ENCODE results near the gene RBM43.
"Not testable (repeated sequence)": the region's sequence is repeated elsewhere in the genome, so short reads cannot be mapped to it uniquely, and the experiment has no call there.

Gene RBM43

GRCh38 chr2:151261231-151261976 is at the start of gene RBM43:
TSS of gene RBM43 (minus strand) at chr2:151261863. CDS start at chr2:151261727, 136 bp downstream.
- peak; percentile 92 for DNase-seq

DNA sequence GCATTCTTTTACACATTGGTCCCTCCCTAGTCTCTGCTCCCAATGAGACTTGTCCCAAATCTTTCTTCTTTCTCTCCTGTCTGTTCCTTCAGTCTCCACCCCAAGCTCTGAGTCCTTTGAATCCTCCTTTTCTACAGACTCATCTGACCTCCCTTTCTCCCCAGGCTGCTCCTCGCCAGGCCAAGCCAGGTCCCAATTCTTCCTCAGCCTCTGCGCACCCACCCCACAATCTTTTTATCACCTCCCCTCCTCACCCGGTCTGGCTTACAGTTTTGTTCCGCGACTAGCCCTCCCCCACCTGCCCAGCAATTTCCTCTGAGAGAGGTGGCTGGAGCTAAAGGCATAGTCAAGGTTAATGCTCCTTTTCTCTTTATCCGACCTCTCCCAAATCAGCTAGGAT is 48.6 kb upstream of the RBM43 start:
- DNase-seq, result not testable (repeated sequence)

DNA sequence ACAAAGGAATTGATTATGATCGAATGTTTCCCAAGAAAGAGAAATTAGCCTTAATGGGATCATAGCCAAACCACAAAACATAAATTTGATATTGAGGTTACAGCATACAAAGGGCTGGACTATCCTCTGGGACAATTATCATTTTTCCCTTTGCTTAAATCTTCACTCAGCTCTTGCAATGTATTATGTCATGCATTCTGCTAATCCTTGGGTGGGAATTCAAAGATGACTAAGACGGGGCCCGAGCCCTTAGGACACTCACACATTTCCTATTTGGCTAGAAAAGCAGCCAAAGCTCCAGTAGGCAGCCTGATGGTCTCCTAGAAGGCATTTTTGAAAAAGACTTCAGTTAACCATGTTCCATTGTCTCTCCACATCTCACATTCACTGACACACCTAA is 45.0 kb upstream of the RBM43 start:
- DNase-seq, result no peak

DNA sequence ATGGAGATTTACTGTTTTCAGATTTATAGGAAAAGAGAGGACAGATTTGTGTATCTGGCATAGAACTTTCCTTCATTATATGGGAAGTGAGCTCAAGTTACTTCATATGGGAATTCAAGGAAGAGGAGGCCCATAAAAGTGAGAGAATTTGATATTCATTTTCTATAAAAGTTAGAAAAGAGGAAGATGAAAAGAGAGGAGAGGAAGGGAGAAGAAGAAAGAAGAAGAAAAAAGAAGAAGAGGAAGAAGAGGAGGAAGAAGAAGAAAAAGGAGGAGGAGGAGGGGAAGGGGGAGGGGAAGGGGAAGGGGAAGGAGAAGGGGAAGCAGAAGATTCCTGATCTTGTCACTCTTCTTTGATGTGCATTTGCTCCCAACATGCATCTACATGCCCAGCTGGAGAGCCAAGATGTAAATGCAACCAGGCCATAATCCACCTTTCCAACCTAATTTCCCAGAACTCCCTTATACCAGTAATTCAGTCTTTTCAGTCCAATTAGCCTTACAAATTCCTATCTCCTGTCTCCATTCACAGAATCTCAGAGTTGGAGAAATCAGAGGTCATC is 43.5 kb upstream of the RBM43 start:
- no peak for DNase-seq

DNA sequence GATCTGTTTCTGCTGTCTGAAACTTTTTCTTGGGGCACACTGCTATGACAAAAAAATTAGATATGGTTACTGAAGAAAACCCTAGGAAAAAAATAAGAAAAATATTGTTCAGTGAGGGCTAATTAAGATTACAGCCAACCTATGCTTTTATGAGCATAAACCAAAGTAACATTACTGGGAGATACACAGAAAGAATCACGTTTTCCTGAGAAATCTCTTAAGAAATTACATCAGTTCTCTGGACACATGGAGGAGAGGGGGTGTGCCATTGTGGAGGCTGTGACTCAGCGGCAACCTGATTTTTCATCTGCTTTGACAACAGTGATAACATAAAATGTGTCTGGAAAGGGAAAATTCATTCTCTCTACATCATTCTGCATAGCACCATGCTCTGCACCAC is 41.2 kb upstream of the RBM43 start:
- no peak for DNase-seq

DNA sequence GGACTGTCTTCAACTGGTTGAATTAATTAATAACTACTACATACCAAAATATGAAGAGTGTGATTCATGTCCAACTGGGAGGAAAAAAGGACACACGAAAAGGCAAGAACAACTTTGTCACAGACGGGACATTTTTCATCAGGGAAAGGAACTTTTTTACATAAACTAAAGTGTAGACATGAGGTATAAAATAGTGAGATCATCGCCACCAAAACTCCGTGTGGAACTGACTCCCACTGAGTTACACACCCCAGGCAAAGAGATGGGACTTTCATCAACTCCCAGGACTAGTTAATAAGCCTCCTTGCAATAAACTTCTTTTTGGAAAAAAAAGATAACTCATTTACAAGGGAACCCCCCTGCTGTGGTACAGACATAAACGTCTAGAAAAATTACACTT is 40.7 kb upstream of the RBM43 start:
- DNase-seq, result no peak

DNA sequence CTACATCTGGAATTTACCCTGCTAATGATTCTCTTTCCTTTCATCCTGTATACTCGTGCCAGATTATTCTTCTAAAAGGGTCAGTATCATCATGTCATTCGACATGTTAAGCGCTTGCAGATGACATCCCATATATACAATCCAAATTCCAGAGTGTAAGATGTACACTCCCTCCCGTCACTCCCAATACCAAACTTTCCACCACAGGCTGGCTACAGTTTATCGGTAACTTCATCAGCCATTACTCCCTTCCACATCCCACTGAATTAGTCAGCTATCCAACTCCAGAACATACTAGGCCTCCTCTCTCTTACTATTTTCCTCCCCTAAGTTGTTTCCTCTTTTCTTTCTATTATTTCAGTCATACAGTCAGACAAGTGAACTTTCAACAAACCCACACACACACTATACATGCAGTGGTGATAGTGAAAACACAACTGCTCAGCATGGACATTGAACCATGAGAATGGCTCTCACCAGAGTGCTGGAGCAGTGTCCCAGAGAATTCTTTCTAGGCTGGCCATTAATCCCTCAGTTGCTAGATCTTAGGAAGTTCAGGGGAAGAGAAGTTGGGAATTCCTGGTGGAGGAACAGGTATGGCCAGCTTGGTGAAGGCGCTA is 38.4 kb upstream of the RBM43 start:
- no peak for DNase-seq

- DNase-seq, result no peak
Observed at GRCh38 chr2:151297882-151298281, 36.2 kb upstream of the RBM43 start.

GRCh38 chr2:151295926-151296325 is 34.3 kb upstream of the RBM43 start:
- not testable (repeated sequence) for DNase-seq

DNA sequence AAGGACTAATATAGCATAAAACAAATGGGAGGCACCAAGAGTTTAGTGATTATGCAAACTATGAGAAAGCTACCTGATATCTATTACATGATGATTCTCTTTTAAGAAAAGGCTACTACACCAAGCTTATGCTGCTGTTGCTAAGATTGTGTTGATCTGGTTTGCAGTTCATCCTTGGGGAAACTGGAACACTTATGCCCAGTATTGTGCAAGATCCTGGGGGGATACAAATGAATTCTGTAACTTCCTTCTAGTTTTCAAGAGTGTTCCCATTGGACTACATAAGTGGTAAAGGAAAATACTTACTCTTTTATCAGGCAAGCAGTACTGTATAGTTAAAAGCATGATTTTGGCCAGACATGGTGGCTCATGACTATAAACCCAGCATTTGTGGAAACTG is 30.9 kb upstream of the RBM43 start:
- no peak for DNase-seq

- no peak for DNase-seq
Observed at GRCh38 chr2:151292141-151292540, 30.5 kb upstream of the RBM43 start.

- DNase-seq, result no peak
Observed at GRCh38 chr2:151291224-151291623, 29.6 kb upstream of the RBM43 start.

GRCh38 chr2:151289972-151290866 is 28.6 kb upstream of the RBM43 start:
- peak; percentile 36 for DNase-seq

DNA sequence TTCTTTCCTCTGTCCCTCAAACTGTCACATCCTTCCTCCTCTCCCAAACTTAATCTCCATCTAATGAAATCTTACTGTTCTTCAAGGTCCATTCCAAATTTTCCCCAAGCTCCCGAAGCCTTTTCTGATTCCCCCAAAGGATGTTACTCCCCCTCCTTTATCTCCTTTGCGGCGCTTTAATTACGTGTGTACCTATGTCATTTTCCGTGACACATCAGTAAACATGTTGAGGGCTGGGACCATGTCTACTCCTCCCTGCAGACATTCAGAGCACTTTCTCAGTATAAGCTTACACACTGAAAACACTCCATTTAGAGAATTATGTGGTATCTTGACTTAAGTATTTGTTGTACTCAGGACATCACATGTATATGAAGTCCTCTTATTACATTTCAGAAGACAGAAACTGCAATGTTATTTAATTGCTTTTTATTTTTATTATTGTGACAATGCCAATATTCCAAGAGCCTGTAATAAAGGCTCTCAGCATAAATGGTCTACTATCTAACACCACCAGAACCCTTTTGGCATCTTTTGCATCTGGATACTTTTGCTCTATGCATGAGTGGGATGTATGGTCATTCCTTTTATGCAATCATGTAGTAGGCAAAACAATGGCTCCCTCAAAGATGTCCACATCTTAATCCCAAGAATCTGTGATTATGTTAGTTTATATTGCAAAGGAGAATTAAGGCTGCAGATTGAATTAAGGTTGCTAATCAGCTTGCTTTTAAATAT is 26.0 kb upstream of the RBM43 start:
- no peak for DNase-seq

DNA sequence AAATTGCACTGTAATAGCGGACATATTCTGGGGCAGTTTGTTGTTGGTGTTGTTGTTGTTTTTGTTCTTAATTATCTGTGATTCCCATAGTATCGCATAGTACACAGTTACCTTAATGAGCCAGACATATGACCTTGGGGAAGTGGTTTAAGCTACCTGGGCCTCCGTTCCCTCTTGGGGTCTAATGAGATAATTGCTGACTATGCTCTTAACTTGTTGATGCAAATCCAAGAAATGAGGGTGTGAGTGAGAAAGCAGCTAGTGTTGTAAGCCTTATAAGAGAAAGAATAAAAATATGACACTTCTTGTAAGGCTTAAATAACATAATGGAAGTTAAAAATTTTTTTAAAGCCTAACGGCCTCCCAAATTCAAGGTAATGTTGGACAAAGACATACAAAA is 20.7 kb upstream of the RBM43 start:
- DNase-seq, result no peak

- DNase-seq, result no peak
Observed at GRCh38 chr2:151280271-151280670, 18.6 kb upstream of the RBM43 start.

GRCh38 chr2:151278487-151278886 is 16.8 kb upstream of the RBM43 start:
- no peak for DNase-seq

DNA sequence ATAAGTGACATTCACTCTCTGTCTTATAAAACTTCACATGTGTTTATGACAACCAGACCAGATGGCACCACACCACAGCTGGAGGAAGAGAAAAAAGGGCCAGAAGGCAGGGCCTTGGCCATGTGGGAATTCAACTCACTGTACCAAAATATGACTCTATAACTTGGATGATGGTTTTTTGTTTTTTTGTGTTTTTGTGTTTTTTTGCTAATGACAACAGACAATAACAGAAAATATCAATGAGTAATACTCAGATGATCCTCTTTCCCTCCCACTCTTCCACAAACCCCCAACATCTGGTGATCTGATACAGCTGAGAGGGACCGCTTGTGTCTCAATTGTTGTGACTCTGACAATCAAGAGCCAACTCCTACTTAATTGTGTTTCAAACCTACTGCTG is 15.4 kb upstream of the RBM43 start:
- no peak for DNase-seq

DNA sequence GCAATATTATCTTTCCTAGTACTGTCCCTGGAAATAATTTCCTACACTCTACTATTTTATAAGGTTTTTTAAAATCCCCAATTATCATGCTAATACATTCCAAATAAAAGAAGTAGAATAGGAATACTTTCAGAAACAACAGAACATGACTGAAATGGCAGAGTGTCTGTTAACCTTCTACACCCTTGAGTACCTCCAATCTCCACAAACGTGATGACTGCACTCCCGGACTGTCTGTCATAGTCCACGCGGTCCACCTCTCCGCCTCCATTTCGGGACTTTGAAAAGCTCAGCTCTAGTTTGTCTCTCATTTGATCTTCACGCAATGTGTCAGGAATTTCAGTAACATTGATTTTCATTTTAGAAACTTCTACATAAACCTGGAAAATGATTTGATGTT is 13.6 kb upstream of the RBM43 start:
- no peak for DNase-seq

DNA sequence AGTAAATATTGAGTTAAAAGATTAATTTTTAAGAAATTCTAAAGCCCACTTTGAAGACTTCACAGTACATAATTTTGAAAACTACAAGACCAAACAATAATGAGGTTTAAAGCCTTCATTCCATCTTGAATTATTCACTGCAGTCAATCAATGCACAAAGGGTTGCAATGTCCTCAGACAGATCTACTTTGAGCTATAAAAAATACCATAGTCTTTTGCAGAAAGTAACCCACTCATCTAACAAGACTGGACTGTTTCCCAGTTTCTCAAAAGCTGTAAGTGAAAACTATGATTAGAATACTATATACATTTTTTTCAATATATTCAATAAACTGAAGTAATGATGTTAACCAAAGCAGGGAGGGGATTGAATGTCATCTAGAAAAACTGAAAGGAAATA is 10.2 kb upstream of the RBM43 start:
- DNase-seq, result no peak

GRCh38 chr2:151269798-151270568 is 8.3 kb upstream of the RBM43 start:
- DNase-seq, result no peak

GRCh38 chr2:151268085-151268484 is 6.4 kb upstream of the RBM43 start:
- DNase-seq, result no peak

Data from right hindlimb (tissue), 1 donor.